ENCODE data around the gene TM9SF3.
"Not testable (repeated sequence)": the region's sequence is repeated elsewhere in the genome, so short reads cannot be mapped to it uniquely, and the experiment has no call there.

- TF ChIP-seq, protein P1, sequence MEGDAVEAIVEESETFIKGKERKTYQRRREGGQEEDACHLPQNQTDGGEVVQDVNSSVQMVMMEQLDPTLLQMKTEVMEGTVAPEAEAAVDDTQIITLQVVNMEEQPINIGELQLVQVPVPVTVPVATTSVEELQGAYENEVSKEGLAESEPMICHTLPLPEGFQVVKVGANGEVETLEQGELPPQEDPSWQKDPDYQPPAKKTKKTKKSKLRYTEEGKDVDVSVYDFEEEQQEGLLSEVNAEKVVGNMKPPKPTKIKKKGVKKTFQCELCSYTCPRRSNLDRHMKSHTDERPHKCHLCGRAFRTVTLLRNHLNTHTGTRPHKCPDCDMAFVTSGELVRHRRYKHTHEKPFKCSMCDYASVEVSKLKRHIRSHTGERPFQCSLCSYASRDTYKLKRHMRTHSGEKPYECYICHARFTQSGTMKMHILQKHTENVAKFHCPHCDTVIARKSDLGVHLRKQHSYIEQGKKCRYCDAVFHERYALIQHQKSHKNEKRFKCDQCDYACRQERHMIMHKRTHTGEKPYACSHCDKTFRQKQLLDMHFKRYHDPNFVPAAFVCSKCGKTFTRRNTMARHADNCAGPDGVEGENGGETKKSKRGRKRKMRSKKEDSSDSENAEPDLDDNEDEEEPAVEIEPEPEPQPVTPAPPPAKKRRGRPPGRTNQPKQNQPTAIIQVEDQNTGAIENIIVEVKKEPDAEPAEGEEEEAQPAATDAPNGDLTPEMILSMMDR (IDR thresholded peaks at IDR 0.05), result not testable (repeated sequence)
- not testable (repeated sequence) for TF ChIP-seq POLR2A (IDR thresholded peaks at IDR 0.05)
Observed at GRCh38 chr10:96545558-96545957, 41.3 kb downstream of the TM9SF3 start.
